Neutrophil (primary cell): ENCODE measurements around the gene PPARG.
"Not testable (repeated sequence)": the region's sequence is repeated elsewhere in the genome, so short reads cannot be mapped to it uniquely, and the experiment has no call there.

Experiments used
- H3K27ac ChIP-seq: fragments of 200-600 bp; sonication (generic); 2 replicates; pipeline ENCODE4 v1.5.1; 2016; ENCODE audit warnings: mild to moderate bottlenecking, moderate library complexity
- H3K27me3 ChIP-seq: fragments of 200-600 bp; sonication (generic); 2 replicates; pipeline ENCODE4 v1.6.0; 2016; ENCODE audit warnings: mild to moderate bottlenecking
- H3K36me3 ChIP-seq: fragments of 200-600 bp; sonication (generic); 2 replicates; pipeline ENCODE4 v1.5.1; 2017
- H3K4me1 ChIP-seq, 2 experiments: fragments of 200-600 bp in 1 of 2; sonication (generic) in 1 of 2; 1 replicate in 1 of 2; 2 replicates in 1 of 2; pipeline versions ENCODE4 v1.5.1 to v1.6.1; 2013 to 2016; ENCODE audit warnings: low read depth in 1 of 2, low read length in 1 of 2, mild to moderate bottlenecking in 1 of 2, moderate library complexity in 1 of 2; ENCODE audit not compliant: control insufficient read depth in 1 of 2, insufficient read depth in 1 of 2
- H3K4me3 ChIP-seq, 2 experiments: fragments of 200-600 bp in 1 of 2; sonication (generic) in 1 of 2; 1 replicate in 1 of 2; 2 replicates in 1 of 2; pipeline ENCODE4 v1.5.1; 2013 to 2016; ENCODE audit warnings: low read depth in 1 of 2, low read length in 1 of 2, mild to moderate bottlenecking in 1 of 2, moderate library complexity in 1 of 2
- H3K9me3 ChIP-seq: fragments of 200-600 bp; sonication (generic); 2 replicates; pipeline ENCODE4 v1.5.1; 2016
- TF ChIP-seq, protein P1 (sequence below): fragments of 200-600 bp; sonication (generic); IDR thresholded peaks from 2 replicates; pipeline ENCODE4 v1.5.1; 2016; ENCODE audit warnings: antibody characterized with exemption

Gene PPARG

DNA sequence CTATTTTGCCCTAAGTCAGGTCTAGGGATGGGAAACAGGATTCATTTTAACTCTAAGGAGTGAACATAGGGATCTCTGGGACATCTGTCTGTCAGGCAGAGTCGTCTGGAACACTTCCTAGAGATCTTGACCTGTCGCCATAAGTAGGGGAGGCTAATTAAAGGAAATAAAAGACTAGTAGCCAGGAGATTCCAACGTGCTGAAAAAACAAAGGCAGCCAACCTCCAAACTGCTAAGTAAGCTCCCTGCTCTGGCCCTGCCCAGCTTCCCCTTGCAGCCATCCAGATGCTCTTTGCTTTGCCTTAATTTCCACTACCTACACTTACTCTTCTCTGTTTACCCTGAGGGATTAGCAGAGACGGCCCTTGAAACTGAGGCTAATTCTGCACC lies 177.0 kb downstream of the PPARG start:
- no peaks in the 10 kb centered on the region for H3K27me3 ChIP-seq
- TF ChIP-seq, protein P1, sequence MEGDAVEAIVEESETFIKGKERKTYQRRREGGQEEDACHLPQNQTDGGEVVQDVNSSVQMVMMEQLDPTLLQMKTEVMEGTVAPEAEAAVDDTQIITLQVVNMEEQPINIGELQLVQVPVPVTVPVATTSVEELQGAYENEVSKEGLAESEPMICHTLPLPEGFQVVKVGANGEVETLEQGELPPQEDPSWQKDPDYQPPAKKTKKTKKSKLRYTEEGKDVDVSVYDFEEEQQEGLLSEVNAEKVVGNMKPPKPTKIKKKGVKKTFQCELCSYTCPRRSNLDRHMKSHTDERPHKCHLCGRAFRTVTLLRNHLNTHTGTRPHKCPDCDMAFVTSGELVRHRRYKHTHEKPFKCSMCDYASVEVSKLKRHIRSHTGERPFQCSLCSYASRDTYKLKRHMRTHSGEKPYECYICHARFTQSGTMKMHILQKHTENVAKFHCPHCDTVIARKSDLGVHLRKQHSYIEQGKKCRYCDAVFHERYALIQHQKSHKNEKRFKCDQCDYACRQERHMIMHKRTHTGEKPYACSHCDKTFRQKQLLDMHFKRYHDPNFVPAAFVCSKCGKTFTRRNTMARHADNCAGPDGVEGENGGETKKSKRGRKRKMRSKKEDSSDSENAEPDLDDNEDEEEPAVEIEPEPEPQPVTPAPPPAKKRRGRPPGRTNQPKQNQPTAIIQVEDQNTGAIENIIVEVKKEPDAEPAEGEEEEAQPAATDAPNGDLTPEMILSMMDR, result no peak

DNA sequence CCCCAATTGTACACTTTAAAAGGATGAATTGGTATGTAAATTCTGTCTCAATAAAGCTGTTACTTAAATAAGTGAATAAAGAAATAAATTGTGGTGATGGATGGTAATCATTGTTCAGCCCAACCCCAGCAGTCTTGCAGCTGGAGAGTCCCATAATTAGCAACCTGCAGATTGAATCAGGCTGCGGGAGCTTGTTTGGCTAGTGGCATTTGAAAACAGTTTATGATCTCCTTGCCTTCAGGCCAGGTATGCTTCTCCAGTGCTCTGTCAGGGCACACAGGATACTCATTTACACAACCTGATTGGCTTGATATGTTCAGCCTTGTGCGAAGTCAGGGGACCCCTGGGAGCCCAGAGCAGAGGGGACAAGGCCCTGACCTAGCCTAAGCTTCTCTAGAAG lies 178.9 kb downstream of the PPARG start:
- no peaks in the 10 kb centered on the region for H3K27me3 ChIP-seq
- no peaks in the 10 kb centered on the region for H3K36me3 ChIP-seq
- no peaks in the 10 kb centered on the region for H3K9me3 ChIP-seq
- TF ChIP-seq, protein P1, result no peak
- H3K27ac ChIP-seq, result no peak overlapping the region
- no peak overlapping the region for H3K4me3 ChIP-seq
- H3K4me1 ChIP-seq, result peaks cover 14 to 23% of the 10 kb centered on the region in 2 experiments

More for the DNA sequence above, 177.0 kb downstream of the PPARG start:
- Histone ChIP-seq H3K27ac (no peak overlapping the region), H3K4me3 (no peak overlapping the region), H3K9me3 (no peaks in the 10 kb centered on the region), H3K4me1 (peaks cover 33 to 42% of the 10 kb centered on the region in 2 experiments), H3K36me3 (no peaks in the 10 kb centered on the region)

DNA sequence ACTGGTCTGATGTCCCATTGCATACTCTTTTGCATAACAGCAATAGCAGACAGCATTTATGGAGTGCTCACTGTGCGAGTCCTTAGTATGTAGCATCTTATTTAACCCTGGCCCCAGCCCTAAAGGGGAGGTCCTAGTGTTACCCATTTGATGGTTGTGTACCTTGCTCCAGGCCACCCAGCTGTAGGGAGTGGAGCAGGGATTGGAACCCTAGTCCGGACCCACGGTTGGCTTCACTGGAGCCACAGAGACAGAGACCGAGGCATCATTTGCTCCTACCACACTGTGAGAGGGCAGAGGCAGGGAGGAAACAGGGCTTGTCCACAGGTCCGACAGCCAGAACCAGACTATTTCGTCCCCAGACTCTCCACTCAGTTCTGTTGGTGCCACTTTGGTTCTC lies 179.4 kb downstream of the PPARG start:
- Histone ChIP-seq H3K27ac (no peak overlapping the region), H3K4me1 (peaks cover 9 to 18% of the 10 kb centered on the region in 2 experiments), H3K4me3 (no peak overlapping the region), H3K36me3 (no peaks in the 10 kb centered on the region), H3K9me3 (no peaks in the 10 kb centered on the region), H3K27me3 (no peaks in the 10 kb centered on the region)
- TF ChIP-seq, protein P1, result no peak

DNA sequence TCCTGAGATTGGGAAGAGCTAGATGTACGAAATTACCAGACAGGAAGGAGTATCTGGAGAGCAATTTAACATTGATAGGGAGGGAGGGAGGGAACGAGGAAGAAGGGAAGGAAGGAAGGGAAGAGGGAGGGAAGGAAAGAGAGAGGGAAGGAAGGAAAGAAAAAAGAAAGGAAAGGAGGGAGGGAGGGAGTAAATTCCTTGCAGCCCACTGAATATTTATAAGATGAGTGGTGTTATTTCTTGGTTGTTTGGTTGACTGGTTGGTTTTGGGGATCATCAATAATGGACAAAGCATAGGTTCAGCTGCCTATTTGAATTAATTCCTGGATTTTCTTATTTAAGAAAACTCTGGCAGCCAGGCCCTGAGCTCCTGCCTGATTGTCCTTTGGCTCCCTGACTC lies 179.9 kb downstream of the PPARG start:
- Histone ChIP-seq H3K27me3 (no peaks in the 10 kb centered on the region), H3K4me3 (no peak overlapping the region), H3K4me1 (peaks cover 4 to 13% of the 10 kb centered on the region in 2 experiments), H3K36me3 (no peaks in the 10 kb centered on the region), H3K9me3 (no peaks in the 10 kb centered on the region), H3K27ac (no peak overlapping the region)
- TF ChIP-seq, protein P1, result no peak

DNA sequence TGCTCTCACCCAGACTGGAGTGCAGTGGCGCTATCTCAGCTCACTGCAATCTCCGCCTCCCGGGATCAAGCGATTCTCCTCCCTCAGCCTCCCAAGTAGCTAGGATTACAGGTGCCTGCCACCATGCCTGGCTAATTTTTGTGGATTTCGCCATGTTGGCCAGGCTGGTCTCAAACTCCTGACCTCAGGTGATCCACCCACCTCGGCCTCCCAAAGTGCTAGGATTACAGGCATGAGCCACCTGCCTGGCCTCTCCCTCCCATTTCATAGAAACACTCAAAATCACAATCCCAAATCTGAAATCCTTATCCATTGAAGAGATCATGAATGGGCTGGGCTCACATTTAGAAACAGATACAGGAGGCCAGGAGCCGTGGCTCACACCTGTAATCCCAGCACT lies 180.4 kb downstream of the PPARG start:
- not testable (repeated sequence) for H3K9me3 ChIP-seq, H3K27ac ChIP-seq, H3K27me3 ChIP-seq, H3K4me1 ChIP-seq, H3K36me3 ChIP-seq, H3K4me3 ChIP-seq

DNA sequence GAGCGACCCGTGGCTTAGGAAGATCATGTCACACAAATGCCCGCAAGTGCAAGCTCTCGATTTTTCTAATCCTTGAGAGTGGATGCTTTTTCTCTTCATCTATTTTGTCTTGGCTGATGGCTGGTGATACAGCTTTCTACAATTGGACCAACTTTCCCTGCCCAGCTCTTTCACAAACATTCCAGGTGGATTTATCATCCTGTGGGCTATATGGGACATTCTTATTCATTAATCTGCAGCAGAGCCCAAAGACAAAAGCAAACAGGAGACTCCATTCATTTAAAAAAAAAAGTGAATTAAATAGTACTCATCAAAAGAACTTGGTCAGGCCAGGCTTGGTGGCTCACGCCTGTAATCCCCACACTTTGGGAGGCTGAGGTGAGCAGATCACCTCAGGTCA lies 181.2 kb downstream of the PPARG start:
- TF ChIP-seq, protein P1, result no peak
- Histone ChIP-seq H3K27me3 (no peaks in the 10 kb centered on the region), H3K4me3 (no peak overlapping the region), H3K9me3 (no peaks in the 10 kb centered on the region), H3K27ac (no peak overlapping the region), H3K4me1 (peaks cover 0 to 4% of the 10 kb centered on the region in 2 experiments), H3K36me3 (no peaks in the 10 kb centered on the region)
